ENCODE measurements around the gene CCDC149.

DNA sequence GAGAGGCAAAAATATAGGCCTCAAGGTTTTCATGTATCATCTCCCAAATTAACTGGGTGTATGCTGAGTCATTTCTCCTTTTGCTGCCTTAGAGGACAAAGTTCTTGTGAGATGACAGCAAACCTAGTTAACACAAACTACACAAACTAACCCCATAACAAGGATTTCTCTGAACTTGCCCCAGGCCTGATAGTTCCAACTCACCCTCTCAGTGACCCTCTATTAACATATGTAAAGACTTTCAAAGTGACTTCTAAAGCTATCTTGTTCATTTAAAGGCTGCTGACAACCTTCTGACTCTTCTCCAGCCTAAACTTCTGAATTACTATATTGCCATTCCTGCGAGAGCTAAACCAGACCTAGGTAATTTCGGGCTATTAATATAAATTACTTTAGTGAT is 43.2 kb upstream of the CCDC149 start:
- TF ChIP-seq, protein P1, sequence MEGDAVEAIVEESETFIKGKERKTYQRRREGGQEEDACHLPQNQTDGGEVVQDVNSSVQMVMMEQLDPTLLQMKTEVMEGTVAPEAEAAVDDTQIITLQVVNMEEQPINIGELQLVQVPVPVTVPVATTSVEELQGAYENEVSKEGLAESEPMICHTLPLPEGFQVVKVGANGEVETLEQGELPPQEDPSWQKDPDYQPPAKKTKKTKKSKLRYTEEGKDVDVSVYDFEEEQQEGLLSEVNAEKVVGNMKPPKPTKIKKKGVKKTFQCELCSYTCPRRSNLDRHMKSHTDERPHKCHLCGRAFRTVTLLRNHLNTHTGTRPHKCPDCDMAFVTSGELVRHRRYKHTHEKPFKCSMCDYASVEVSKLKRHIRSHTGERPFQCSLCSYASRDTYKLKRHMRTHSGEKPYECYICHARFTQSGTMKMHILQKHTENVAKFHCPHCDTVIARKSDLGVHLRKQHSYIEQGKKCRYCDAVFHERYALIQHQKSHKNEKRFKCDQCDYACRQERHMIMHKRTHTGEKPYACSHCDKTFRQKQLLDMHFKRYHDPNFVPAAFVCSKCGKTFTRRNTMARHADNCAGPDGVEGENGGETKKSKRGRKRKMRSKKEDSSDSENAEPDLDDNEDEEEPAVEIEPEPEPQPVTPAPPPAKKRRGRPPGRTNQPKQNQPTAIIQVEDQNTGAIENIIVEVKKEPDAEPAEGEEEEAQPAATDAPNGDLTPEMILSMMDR (IDR thresholded peaks at IDR 0.05 in 4 of 5, conservative IDR thresholded peaks at IDR 0.05 in 1 of 5), result no peak
- no peak for TF ChIP-seq POLR2A (IDR thresholded peaks at IDR 0.05)
